Measurements from ENCODE around the gene GNA15. TPM values are rescaled to one million over a fixed set of nuclear protein-coding genes. Genes with fewer than 3 reads are reported as not detected.
A peak's percentile ranks its signal among the peaks of the same experiment; 100 is the strongest.

The GNA15 gene
- total RNA-seq, 1 experiment from 2014 or later: 0.22 TPM

DNA sequence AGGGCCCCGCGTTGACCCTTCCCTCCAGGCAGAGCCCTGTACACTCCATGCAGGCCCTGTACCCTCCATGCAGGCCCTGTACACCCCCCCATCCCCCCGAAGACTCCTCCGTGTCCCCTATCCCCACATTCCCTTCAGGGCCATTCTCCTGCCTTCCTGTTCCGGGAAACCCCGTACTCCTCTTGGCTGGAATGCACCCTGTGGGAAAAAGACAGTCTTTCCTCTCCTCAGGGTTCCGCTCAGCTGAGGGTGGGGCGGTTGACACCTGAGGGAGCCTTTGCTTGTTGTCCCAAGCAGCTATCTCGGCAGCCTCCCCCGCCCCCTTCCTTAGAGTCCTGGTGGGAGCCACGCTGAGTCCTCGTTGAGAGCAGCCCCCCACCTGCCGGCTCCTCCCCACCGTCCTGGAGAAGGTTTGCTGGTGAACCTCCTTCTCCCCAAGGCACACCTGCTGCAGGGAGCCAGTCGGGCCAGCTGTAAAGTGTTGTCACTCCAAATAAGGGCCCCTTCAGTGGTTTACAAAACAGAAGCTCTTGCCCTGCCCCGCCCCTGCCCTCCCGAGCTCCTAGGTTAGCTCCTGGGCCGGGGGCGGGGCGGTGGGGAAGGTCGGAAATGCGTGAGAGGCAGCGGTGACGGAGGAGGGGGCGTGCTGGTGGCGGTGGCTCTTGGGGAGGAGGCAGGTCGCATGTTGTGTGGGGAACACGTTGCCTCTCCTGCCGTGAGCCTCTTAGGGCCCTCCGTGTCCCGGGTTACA lies 40.2 kb upstream of the GNA15 start:
- Mint-ChIP-seq H3K27me3 (ENCODE audit: low read depth) (no peaks in the 10 kb centered on the region), H3K4me3 (peak overlapping the region; percentile 78), H3K4me1 (peaks cover 14% of the 10 kb centered on the region), H3K9me3 (no peaks in the 10 kb centered on the region), H3K27ac (peak overlapping the region; percentile 88; the same call in 1 of the 2 replicates), H3K36me3 (no peaks in the 10 kb centered on the region)
- DNase-seq (ENCODE audit: low spot score) (peak; percentile 74), ATAC-seq (peak; percentile 27)
- POLR2A ChIA-PET: interaction anchor here (0.6 to 1.1 kb wide), 7 partner anchors 8 to 116 kb away, joined by 3 to 4 read pairs (median 3); no protein-coding TSS in a partner anchor
- CTCF ChIA-PET: interaction anchor here (0.6 to 3.0 kb wide), 20 partner anchors 10 to 254 kb away, joined by 3 to 73 read pairs (median 4); partner anchors contain the start of gene ZNF555
- 0 out of 2 replicates have a peak, but pooled peaks have one; percentile 23 for TF ChIP-seq SP1 (CRISPR knock-in tag; conservative IDR thresholded peaks at IDR 0.05)
- TF ChIP-seq TEAD1 (CRISPR knock-in tag; IDR thresholded peaks at IDR 0.05): no peak

DNA sequence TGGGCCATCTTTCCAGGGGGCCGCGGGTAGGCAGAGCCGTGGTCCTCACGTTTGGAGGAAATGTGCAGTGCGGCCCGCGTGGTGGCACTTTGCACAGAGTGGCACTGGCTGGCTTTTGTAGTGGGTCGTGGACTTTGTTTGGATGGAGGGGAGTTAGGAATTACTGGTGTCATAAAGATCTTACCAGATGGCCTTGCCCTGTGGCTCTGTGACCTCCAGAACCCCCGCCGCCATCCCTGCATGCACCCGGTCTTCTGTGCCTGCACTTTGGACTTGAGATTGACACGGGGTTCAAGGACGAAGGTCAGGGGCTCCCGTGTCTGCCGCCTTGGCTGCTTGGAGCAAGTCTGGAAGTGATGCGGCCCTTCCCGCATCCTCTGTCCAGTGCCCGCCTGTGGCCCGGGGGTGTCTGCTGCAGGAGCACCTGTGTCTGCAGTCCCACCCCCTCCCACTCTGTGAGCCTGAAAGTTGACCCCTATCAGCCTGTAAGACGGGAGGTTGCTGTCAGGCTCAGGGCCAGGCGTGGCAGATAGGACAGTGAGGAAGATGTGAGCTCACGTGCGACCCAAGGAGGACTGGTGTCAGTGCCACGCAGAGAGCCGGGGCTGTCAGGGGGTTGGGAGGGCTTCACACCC lies 39.4 kb upstream of the GNA15 start:
- peaks cover 14% of the 10 kb centered on the region for H3K4me1 Mint-ChIP-seq

More for the DNA sequence above, 39.4 kb upstream of the GNA15 start:
- H3K9me3 Mint-ChIP-seq: no peaks in the 10 kb centered on the region
- H3K27ac Mint-ChIP-seq: peak overlapping the region; percentile 88
- DNase-seq (ENCODE audit: low spot score): no peak
- peak overlapping the region; percentile 78 for H3K4me3 Mint-ChIP-seq
- TF ChIP-seq SMAD3 (CRISPR knock-in tag; IDR thresholded peaks at IDR 0.05; ENCODE audit: borderline replicate concordance): no peak
- TF ChIP-seq, protein P1, sequence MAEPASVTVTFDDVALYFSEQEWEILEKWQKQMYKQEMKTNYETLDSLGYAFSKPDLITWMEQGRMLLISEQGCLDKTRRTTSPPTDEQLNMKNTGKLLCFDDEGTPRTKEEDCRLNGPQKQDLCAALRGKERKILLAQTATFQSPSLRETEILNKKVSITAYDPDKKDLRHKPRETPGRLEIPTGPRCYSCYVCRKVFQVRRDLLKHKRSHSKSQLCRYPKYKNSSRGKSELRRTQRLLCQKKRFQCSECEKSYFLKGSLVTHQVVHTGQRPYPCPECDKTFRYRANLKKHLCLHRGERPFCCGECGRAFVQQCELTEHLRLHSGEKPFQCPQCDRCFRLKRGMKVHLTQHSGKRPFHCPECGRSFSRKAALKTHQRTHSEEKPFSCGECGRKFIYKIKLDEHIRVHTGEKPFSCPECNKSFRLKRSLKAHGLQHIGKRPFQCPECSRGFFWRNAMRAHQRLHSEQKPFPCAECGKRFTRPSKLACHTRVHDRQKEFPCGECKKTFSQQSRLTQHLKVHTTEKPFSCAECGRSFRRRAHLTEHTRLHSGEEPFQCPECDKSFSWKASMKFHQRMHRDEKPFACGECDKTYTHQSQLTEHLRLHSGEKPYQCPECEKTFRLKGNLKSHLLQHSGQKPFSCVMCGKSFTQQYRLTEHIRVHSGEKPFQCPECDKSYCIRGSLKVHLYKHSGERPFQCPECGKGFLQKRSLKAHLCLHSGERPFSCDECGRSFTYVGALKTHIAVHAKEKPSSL (CRISPR knock-in tag; conservative IDR thresholded peaks at IDR 0.05): no peak
- TF ChIP-seq CREM (CRISPR knock-in tag; IDR thresholded peaks at IDR 0.05): no peak
- no peak for TF ChIP-seq ZNF121 (CRISPR knock-in tag; IDR thresholded peaks at IDR 0.05)
- TF ChIP-seq, protein P2, sequence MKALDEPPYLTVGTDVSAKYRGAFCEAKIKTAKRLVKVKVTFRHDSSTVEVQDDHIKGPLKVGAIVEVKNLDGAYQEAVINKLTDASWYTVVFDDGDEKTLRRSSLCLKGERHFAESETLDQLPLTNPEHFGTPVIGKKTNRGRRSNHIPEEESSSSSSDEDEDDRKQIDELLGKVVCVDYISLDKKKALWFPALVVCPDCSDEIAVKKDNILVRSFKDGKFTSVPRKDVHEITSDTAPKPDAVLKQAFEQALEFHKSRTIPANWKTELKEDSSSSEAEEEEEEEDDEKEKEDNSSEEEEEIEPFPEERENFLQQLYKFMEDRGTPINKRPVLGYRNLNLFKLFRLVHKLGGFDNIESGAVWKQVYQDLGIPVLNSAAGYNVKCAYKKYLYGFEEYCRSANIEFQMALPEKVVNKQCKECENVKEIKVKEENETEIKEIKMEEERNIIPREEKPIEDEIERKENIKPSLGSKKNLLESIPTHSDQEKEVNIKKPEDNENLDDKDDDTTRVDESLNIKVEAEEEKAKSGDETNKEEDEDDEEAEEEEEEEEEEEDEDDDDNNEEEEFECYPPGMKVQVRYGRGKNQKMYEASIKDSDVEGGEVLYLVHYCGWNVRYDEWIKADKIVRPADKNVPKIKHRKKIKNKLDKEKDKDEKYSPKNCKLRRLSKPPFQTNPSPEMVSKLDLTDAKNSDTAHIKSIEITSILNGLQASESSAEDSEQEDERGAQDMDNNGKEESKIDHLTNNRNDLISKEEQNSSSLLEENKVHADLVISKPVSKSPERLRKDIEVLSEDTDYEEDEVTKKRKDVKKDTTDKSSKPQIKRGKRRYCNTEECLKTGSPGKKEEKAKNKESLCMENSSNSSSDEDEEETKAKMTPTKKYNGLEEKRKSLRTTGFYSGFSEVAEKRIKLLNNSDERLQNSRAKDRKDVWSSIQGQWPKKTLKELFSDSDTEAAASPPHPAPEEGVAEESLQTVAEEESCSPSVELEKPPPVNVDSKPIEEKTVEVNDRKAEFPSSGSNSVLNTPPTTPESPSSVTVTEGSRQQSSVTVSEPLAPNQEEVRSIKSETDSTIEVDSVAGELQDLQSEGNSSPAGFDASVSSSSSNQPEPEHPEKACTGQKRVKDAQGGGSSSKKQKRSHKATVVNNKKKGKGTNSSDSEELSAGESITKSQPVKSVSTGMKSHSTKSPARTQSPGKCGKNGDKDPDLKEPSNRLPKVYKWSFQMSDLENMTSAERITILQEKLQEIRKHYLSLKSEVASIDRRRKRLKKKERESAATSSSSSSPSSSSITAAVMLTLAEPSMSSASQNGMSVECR (CRISPR knock-in tag; IDR thresholded peaks at IDR 0.05; ENCODE audit: borderline replicate concordance): no peak
- TF ChIP-seq, protein P3, sequence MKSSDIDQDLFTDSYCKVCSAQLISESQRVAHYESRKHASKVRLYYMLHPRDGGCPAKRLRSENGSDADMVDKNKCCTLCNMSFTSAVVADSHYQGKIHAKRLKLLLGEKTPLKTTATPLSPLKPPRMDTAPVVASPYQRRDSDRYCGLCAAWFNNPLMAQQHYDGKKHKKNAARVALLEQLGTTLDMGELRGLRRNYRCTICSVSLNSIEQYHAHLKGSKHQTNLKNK (CRISPR knock-in tag; IDR thresholded peaks at IDR 0.05): no peak
- TF ChIP-seq GABPB1 (CRISPR knock-in tag; IDR thresholded peaks at IDR 0.05): no peak
- no peak for TF ChIP-seq SP1 (CRISPR knock-in tag; conservative IDR thresholded peaks at IDR 0.05)
- no peak for TF ChIP-seq TEAD1 (CRISPR knock-in tag; IDR thresholded peaks at IDR 0.05)
- TF ChIP-seq ZBTB21 (CRISPR knock-in tag; IDR thresholded peaks at IDR 0.05; ENCODE audit: borderline replicate concordance): no peak
- TF ChIP-seq, protein P4, sequence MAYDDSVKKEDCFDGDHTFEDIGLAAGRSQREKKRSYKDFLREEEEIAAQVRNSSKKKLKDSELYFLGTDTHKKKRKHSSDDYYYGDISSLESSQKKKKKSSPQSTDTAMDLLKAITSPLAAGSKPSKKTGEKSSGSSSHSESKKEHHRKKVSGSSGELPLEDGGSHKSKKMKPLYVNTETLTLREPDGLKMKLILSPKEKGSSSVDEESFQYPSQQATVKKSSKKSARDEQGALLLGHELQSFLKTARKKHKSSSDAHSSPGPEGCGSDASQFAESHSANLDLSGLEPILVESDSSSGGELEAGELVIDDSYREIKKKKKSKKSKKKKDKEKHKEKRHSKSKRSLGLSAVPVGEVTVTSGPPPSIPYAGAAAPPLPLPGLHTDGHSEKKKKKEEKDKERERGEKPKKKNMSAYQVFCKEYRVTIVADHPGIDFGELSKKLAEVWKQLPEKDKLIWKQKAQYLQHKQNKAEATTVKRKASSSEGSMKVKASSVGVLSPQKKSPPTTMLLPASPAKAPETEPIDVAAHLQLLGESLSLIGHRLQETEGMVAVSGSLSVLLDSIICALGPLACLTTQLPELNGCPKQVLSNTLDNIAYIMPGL (CRISPR knock-in tag; IDR thresholded peaks at IDR 0.05): no peak
- no peak for TF ChIP-seq KAT7 (CRISPR knock-in tag; IDR thresholded peaks at IDR 0.05; ENCODE audit: borderline replicate concordance)
- no peak for TF ChIP-seq ZNF263 (CRISPR knock-in tag; IDR thresholded peaks at IDR 0.05; ENCODE audit: low read depth)
- no peak for TF ChIP-seq FOXJ3 (CRISPR knock-in tag; IDR thresholded peaks at IDR 0.05; ENCODE audit: borderline replicate concordance)
- H3K27me3 Mint-ChIP-seq (ENCODE audit: low read depth): no peaks in the 10 kb centered on the region
- CTCF ChIA-PET: interaction anchor here (0.7 to 3.0 kb wide), 12 partner anchors 9 to 255 kb away, joined by 3 to 73 read pairs (median 4); partner anchors contain the start of gene ZNF555
- no peak for ATAC-seq
- no peaks in the 10 kb centered on the region for H3K36me3 Mint-ChIP-seq
- POLR2A ChIA-PET: interaction anchor here (1.1 kb wide), 1 partner anchor 7 kb away, joined by 4 read pairs; no protein-coding TSS in a partner anchor

Measured in WTC11 (cell line).